Cerebellar cortex (tissue), 1 donor: Measurements from ENCODE around the gene TTC28.
"Not testable (repeated sequence)": the region's sequence is repeated elsewhere in the genome, so short reads cannot be mapped to it uniquely, and the experiment has no call there.

ENCODE experiments used
- DNase-seq: peaks from one replicate; pipeline ENCODE4 v3.0.0-alpha.2; 2015; ENCODE audit warnings: low spot score

The TTC28 gene

DNA sequence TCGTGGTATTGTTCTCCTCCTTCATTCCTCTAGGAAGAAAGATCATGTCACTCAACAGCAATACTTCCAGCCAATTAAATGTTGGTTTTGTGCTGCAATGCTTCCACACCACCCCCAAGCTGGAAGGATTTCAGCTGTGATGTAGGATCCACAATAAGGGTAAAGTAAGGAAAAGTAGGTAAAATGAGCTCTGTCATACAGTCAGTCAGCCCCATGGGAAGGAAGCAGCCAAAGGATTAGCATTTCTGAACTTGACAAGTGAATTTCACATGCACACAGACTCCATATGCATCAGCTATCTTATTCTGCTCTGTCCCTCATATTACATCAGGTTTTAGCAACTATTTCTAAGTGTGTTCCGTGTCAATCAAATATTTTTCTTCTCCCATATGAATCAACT, 197.9 kb downstream of the TTC28 start:
- DNase-seq, result no peak

DNA sequence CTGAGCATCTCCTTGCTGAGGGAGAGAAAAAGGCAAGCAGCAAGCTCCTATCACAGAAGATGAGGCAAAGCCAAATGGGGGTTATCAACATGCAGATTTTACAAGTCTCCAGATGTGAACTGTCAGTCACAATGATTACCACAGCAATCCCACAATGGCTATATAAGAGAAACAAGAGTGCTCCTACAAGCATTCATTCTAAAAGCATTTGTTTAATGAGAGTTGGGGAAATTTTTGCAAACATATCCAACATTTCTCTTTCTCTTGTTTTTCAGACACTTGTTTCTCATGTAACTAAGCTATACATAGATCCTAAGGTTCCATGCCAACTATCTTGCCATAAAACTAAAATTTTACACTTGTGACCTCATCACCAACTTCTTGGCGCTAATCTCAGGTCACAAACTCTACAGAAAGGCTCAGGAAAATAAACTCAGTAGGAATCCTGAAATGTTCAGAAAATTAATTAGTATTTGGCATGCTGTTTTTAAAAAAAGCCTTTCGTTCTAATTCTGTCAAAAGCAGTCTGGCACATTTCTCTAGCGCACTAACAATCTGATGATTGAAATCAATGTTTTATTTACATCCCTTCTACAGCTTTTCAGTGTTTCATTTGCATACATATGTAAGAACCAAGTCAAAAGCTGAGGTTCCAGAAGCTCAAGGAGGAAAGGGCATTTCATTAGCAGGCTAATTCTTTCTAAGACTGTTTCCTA, 199.5 kb downstream of the TTC28 start:
- no peak for DNase-seq

DNA sequence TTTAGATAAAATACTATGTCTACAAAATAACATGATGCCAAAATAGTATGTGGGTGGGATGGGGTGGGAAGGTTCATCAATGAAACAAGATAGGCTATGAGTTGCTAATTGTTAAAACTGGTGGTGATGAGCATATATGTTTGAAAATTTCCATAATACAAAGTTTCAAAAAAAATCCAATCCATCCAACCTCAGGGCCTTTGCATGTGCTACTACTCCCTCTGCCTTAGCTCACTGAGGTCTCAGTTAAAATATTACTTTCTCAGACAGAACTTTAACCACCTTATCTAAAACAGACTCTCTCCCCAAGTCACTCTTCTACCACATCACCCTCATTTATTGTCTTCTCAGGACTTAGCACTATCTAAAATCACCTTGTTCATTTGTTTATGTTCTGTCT, 201.1 kb downstream of the TTC28 start:
- DNase-seq, result no peak

DNA sequence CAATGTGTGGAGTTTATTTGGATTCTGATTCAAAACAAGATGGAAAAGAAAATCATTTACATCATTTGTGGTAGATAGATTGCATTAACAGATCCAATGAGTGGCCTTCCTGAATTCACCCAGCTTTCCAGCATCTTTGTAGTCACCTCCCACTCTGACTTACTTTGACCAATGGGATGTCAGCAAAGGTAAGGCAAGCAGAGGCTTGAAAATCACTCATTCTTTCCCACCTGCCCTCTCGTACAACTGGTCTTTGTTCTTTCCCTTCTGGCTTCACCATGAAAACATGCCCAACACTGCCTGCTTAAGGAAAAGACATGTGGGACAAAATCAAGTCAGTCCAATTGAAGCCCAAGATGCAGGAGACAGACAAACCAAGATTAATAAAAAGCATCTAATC, 202.1 kb downstream of the TTC28 start:
- DNase-seq, result no peak

DNA sequence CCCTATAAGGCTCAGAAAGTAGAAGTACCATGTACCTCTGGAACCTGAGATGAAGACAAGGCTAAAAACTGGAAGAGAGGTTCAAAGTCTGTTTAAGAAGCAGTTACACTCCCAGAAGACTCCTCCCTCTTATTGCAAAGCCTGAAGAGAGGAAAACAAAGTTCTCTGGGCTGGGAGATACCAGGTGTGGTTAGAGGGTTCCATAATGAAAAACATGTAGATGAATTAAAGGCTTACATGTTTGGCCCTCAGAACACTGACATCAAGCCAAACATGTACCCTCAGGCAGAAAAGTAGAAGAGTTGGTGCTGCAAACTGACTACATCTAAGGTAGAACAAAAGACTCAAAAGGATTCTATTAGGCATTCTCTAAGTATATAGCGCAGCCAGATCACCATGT, 205.3 kb downstream of the TTC28 start:
- DNase-seq, result no peak

DNA sequence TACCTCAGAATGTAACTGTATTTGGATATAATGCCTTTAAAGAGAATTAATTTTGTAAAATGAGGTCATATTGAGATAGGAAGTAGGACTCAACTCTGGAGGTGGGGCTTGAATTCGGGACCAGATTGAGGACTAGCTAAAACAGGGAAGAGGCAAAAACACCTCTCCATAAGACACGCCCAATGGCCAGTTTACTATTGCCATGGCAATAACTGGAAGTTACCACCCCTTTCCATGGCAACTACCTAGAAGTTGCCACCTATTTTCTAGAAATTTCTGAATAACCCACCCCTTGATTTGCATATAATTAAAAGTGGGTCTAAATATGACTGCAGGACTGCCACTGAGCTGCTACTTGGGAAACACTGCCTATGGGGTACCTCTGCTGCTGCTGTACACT, 206.4 kb downstream of the TTC28 start:
- no peak for DNase-seq

- DNase-seq, result not testable (repeated sequence)
Measured at GRCh38 chr22:28467055-28467454, 212.6 kb downstream of the TTC28 start.

- no peak for DNase-seq
Measured at GRCh38 chr22:28466399-28466798, 213.2 kb downstream of the TTC28 start.

GRCh38 chr22:28465841-28466240, 213.8 kb downstream of the TTC28 start:
- no peak for DNase-seq

DNA sequence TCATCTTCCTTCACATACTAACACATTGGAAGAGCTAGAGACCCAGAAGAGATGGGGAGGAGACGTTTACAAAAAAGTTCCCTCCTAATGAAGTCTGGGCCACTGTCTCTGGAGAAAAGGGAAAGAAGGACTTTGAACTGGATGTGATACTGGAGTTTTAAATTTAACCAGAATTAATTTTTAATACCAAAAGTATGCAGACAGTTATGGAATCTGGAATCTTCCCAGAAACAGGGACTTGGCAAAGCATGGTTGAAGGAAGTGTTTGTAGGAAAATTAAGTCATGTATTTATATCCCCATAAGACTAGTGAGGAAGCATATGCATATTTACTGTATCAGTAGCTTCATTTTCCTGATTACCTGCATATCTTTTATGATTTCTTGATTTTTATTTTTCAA, 215.5 kb downstream of the TTC28 start:
- DNase-seq, result no peak

GRCh38 chr22:28463408-28463807, 216.2 kb downstream of the TTC28 start:
- not testable (repeated sequence) for DNase-seq

- DNase-seq, result no peak
Measured at GRCh38 chr22:28462901-28463300, 216.7 kb downstream of the TTC28 start.

DNA sequence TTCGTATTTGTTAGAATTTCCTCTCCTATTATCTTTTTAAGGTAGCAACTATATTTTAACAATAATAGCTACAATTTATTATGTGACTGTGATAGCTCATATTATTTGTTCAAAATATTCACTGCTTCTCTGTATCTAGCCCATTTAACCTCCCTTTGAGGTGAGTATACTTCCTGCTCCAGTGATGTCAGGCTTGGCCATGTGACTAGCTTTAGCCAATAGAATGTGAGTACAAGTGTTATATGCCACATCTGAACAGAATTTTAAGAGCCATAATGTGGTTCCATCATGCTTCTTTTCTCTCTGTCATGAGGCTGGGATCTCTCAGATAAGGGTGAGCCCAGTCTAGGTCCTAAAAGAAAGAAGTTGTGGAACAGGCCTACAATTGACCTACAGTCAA, 217.6 kb downstream of the TTC28 start:
- no peak for DNase-seq

GRCh38 chr22:28454431-28455064, 225.1 kb downstream of the TTC28 start:
- DNase-seq, result no peak

- DNase-seq, result no peak
Measured at GRCh38 chr22:28450109-28450508, 229.5 kb downstream of the TTC28 start.

DNA sequence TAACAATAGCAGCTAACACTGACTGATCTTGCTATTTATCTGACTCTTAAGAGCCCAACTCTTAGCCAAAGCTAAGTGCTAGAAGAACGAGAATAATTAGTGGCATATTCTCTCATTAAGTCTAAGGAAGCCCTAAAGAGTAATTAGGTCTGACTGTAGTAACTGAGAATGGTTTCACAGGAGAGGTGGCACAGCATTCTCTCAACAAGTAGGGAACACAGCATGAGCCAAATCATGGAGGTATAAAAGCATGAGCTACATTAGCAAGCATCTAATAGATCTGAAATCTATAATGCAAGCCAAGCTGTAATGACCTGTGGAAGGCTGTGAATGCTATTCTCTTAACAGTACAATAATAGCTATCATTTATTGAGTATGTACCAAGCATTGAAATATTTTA, 230.6 kb downstream of the TTC28 start:
- DNase-seq, result no peak

GRCh38 chr22:28448625-28449024, 231.0 kb downstream of the TTC28 start:
- no peak for DNase-seq

DNA sequence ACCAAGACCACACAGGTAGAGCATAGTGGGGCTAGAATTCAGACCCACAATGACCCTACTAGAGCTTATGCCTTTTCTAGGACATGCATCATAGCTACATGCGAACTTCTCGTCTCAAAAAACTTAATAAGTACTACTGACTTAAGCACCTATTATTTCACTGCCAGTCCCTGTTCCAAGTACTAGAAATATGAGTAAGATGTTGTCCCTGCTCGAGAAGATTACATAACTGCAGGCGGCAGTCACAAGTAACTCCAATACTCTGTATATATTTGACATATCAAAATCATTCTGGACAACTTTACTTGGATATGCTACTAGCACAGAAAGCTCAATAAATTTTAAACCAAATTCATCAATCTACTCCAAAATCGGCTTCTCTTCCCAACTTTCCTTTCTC, 235.0 kb downstream of the TTC28 start:
- DNase-seq, result no peak

GRCh38 chr22:28443526-28443876, 236.1 kb downstream of the TTC28 start:
- peak; percentile 75 for DNase-seq

GRCh38 chr22:28442711-28443525, 236.7 kb downstream of the TTC28 start:
- peak; percentile 34 for DNase-seq

- peak; percentile 54 for DNase-seq
Measured at GRCh38 chr22:28442264-28442710, 237.4 kb downstream of the TTC28 start.

DNA sequence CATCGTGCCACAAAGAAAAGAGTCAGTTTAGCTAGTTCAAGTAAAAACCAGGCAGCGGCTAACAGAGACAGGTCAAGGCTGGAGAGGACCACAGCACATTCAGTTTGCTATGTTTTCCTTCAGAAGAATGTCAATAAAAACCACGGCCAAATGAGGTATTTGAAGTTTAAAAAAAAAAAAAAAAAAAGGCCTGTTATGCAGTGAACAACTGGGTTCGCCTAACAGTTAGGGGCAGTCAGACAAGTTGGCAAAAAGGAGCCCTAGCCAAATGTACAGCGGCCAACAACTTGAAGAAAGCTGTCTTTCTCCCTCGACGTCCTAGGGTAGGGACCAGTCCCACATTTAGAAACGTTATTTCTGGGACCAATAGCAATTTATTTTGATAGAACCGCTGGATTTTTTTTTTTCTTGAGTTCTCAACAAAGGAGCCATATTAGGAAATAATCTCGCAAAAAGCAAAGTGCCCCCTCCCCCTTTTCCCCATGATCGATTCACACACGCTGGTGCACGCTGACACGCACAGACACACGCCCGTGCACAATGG, 237.8 kb downstream of the TTC28 start:
- DNase-seq, result no peak
